ENCODE measurements around the gene ARRB1. TPM values are rescaled to one million over a fixed set of nuclear protein-coding genes. Genes with fewer than 3 reads are reported as not detected.
A peak's percentile ranks its signal among the peaks of the same experiment; 100 is the strongest.

Gene ARRB1
- total and polyA plus RNA-seq, 9 of the 15 experiments (the other 6 are each of a cell fraction or from before 2014, with no cell fraction given), result 6.6 to 45.4 (median 28.5) TPM

GRCh38 chr11:75388386-75389275, 37.2 kb upstream of the ARRB1 start (continued):
- TF ChIP-seq MAX (CRISPR knock-in tag; IDR thresholded peaks at IDR 0.05), result peak; percentile 23; the same call in 1 of the 2 replicates
- TF ChIP-seq SMC3 (conservative IDR thresholded peaks at IDR 0.05; ENCODE audit: insufficient read depth, low read depth, low read length), result peak; percentile 85
- 0 out of 2 replicates have a peak, but pooled peaks have one; percentile 24 for TF ChIP-seq SMARCE1 (IDR thresholded peaks at IDR 0.05)
- TF ChIP-seq CEBPZ (IDR thresholded peaks at IDR 0.05; ENCODE audit: borderline replicate concordance, low read depth, low read length), result no peak
- TF ChIP-seq CREM (IDR thresholded peaks at IDR 0.05; ENCODE audit: low read depth), result peak; percentile 54
- 0 out of 4 replicates have a peak, but pooled peaks of 1 of the 2 experiments have one; percentile 73 for TF ChIP-seq MLX (CRISPR knock-in tag; conservative IDR thresholded peaks at IDR 0.05)
- TF ChIP-seq CXXC5 (CRISPR knock-in tag; IDR thresholded peaks at IDR 0.05), result peak; percentile 56
- peak; percentile 69 for TF ChIP-seq CC2D1A (IDR thresholded peaks at IDR 0.05)
- TF ChIP-seq ATF7 (IDR thresholded peaks at IDR 0.05), result 0 out of 2 replicates have a peak, but pooled peaks have one; percentile 24
- TF ChIP-seq PRDM10 (IDR thresholded peaks at IDR 0.05; ENCODE audit: partially characterized antibody), result peak; percentile 13
- peak; percentile 60 for TF ChIP-seq E2F8 (IDR thresholded peaks at IDR 0.05; ENCODE audit: low read depth, partially characterized antibody)
- peak; percentile 13 to 19; a peak in 3 of 4 replicates for TF ChIP-seq NRF1 (conservative IDR thresholded peaks at IDR 0.05 in 1 of 2, IDR thresholded peaks at IDR 0.05 in 1 of 2)
- TF ChIP-seq E2F3 (CRISPR knock-in tag; IDR thresholded peaks at IDR 0.05), result no peak
